ENCODE measurements around the gene ZNF442. TPM values are rescaled to one million over a fixed set of nuclear protein-coding genes. Genes with fewer than 3 reads are reported as not detected.

Gene ZNF442
- total RNA-seq, 1 experiment from 2014 or later = 4.0 TPM

Other genes starting within 250 kb of the ZNF442 start
- gene ZNF20, start 225.3 kb downstream of the ZNF442 start, total RNA-seq (2021) = 5.6 and 5.7 TPM in 2 replicates
- 28.1 and 30.7 TPM in 2 replicates for gene ZNF625, start 208.9 kb downstream of the ZNF442 start, total RNA-seq (2021)
- 9.8 and 10.8 TPM in 2 replicates for gene ZNF136, start 202.6 kb downstream of the ZNF442 start, total RNA-seq (2021)
- 6.6 and 6.9 TPM in 2 replicates for gene ZNF44, start 70.8 kb downstream of the ZNF442 start, total RNA-seq (2021)
- 1.9 TPM in 2 replicates for gene ZNF563, start 32.0 kb downstream of the ZNF442 start, total RNA-seq (2021)
- gene ZNF799, start 35.6 kb upstream of the ZNF442 start, total RNA-seq (2021) = 4.1 and 5.2 TPM in 2 replicates
- gene ZNF443, start 75.3 kb upstream of the ZNF442 start, total RNA-seq (2021) = 9.4 TPM in 2 replicates
- gene ZNF709, start 119.1 kb upstream of the ZNF442 start, total RNA-seq (2021) = 2.1 and 3.8 TPM in 2 replicates
- gene ZNF564, start 185.8 kb upstream of the ZNF442 start, total RNA-seq (2021) = 9.4 and 11.3 TPM in 2 replicates
- gene ZNF490, start 245.1 kb upstream of the ZNF442 start, total RNA-seq (2021) = 9.7 and 10.1 TPM in 2 replicates
- gene ZNF791, start 245.2 kb upstream of the ZNF442 start, total RNA-seq (2021) = 20.2 and 22.8 TPM in 2 replicates

Data from H9 (cell line).